Measurements from ENCODE around the gene BCOR.

GRCh38 chrX:40109288-40110008, 11.7 kb upstream of the BCOR start:
- TF ChIP-seq CTCF (IDR thresholded peaks at IDR 0.05) (no peak), POLR2AphosphoS5 (IDR thresholded peaks at IDR 0.05) (no peak), POLR2A (IDR thresholded peaks at IDR 0.05) (no peak)

Measured in suprapubic skin (tissue), 4 donors.